NOMO-1 (cell line): Measurements from ENCODE around the gene PGRMC1.
A peak's percentile ranks its signal among the peaks of the same experiment; 100 is the strongest.
"Not testable (repeated sequence)": the region's sequence is repeated elsewhere in the genome, so short reads cannot be mapped to it uniquely, and the experiment has no call there.

Experiments used
- DNase-seq, 2 experiments: peaks; one replicate each; lab custom pipeline; 2025; ENCODE audit not compliant: unreplicated experiment in 2 of 2; lab: John Stamatoyannopoulos, UW

The PGRMC1 gene

GRCh38 chrX:119235872-119236622, at the start of gene PGRMC1:
Gene PGRMC1 (plus strand): TSS chrX:119236285. CDS start chrX:119236364, 79 bp downstream.
- DNase-seq, result peak; percentile 47 to 73

DNA sequence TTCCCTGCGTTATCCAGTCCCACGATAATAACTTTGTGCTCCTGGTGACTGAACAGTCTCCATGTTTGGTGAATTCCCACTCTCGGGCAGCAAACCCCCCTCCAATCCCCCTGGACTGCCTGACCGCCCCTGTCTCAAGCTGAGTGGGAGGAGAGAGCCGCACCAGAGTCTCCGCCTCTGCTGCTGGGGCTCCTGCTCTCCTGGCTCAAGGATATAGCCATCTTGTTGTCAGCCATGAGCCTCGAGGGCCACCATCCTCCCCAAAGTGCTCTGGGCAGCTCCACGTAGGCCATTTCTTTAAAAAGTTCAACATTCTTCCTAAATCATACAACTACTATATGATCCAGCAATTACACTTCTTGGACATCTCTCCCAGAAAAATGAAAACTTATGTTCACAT, 49.3 kb upstream of the PGRMC1 start:
- no peak for DNase-seq

DNA sequence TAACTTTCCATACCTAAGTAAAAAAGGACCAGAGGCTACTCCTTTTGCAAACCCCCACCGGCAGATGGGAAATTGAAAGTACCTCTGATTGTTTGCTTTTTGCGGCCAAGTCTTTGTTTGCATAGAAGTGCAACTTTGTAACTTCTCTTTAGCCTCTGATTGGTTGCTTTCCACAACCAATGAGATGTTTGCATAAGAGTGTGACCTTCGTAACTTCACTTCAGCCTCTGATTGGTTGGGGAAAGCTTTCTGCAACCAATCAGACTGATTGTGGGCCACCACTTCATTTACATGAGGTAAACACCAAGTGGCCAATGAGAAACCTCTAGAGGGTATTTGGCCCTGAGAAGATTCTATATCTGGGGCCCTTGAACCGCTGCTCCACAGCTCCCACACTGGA, 48.8 kb upstream of the PGRMC1 start:
- no peak for DNase-seq

GRCh38 chrX:119189115-119189514, 47.0 kb upstream of the PGRMC1 start:
- no peak for DNase-seq

DNA sequence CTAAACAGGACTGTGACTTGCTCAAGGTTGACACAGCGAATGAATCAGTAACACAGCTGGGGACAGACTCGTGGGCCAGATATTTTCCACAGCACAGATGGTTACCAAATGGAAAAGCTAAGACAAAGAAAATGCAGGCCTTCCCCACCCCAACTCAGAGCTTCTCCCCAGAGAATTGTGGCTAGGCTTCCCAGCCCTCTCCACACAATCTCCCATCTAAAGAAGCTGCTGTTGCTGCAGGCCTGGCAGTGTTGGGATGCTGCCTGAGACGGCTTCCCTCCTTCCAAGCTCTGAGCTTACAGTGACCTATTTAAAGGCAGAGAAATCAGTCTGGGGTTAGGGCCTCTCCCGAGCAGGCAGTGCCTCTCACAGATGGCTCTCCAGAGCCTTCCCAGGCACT, 46.5 kb upstream of the PGRMC1 start:
- no peak for DNase-seq

GRCh38 chrX:119190091-119190681, 45.9 kb upstream of the PGRMC1 start:
- DNase-seq, result no peak

DNA sequence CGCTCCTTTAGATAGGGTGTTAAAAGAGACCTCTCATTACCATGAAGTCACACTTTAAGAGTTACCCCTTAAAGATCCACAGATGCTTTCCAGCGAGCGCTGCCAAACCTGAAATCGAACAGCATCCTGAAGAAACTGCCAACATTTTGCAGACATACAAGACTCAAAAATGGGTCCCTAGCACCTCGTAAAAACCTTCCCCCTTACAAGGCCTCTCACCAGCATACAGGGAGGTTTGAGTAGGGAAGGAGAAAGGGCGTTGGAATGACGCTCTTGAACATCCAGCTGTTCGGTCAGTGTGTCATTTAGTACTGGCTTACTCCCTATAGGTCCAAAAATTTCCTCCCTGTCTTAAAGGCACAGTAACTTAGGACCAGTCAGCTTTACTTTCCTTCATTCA, 45.3 kb upstream of the PGRMC1 start:
- DNase-seq, result no peak

DNA sequence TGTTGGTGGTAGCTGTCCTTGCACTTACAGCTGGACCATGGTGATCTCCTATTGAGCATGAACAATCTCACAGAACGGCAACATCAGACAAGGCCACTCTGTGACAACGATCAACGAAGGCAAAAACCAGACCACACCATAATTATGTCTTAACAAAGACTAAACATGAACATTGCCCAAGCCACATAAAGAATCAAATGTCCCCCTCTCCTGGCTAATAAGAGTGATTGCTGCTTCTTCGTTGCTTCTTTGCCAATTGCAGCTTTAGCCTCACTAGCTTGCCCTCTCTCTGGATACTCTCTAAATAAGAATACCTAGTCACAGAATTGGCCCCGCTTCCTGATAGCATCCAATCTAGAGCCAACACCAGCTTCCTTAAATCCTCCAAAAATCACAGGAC, 41.5 kb upstream of the PGRMC1 start:
- DNase-seq, result peak in 1 of 2 experiments; percentile 11

DNA sequence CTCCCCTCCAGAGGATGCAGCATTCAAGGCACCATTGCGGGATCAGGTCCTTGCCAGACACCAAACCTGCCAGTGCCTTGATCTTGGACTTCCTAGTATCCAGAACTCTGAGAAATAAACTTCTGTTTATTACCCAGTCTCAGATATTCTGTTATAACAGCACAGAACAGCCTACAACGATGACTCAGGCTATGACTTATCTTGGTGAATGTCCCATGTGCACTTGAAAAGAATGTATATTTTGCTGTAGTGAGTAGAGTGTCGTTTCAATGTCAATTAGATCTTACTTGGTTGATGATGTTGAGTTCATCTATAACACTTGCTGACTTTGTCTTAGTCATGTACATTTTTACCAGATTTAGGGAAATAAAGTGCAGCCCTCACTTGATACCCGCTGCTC, 34.5 kb upstream of the PGRMC1 start:
- DNase-seq, result no peak

DNA sequence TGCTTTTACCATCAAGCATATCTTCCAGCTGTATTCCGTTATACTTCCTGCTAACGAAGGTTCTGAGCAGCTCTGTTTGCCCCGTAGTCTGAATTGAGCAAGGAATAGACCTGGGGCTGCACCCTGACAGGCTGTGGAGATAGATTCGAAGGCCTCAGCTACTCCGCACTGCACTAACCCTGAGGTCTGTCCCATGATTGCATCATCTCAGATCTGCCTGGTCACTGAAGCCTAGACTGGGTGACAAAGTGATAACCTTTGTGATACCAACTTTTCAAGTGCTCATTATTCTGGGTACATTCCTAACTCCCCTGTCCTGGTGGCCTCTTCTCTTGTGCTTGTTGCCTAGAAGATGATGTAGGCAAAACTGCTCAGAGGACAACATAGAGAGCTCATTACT, 29.9 kb upstream of the PGRMC1 start:
- no peak for DNase-seq

GRCh38 chrX:119207483-119207882, 28.6 kb upstream of the PGRMC1 start:
- DNase-seq, result not testable (repeated sequence)

DNA sequence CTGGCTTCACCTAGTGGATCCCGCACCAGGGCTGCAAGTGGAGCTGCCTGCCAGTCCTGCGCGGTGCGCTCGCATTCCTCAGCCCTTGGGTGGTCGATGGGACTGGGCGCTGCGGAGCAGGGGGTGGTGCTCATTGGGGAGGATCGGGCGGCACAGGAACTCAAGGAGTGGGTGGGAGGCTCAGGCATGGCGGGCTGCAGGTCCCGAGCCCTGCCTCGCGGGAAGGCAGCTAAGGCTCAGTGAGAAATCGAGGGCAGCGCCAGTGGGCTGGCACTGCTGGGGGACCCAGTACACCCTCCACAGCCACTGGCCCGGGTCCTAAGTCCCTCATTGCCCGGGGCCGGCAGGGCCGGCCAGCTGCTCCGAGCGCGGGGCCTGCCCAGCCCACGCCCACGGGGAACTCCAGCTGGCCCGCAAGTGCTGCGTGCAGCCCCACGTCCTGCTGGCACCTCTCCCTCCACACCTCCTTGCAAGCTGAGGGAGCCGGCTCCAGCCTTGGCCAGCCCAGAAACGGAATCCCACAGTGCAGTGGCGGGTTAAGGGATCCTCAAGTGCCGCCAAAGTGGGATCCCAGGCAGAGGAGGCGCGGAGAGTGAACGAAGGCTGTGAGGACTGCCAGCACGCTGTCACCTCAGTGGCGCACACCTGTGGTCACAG, 27.6 kb upstream of the PGRMC1 start:
- DNase-seq, result no peak

DNA sequence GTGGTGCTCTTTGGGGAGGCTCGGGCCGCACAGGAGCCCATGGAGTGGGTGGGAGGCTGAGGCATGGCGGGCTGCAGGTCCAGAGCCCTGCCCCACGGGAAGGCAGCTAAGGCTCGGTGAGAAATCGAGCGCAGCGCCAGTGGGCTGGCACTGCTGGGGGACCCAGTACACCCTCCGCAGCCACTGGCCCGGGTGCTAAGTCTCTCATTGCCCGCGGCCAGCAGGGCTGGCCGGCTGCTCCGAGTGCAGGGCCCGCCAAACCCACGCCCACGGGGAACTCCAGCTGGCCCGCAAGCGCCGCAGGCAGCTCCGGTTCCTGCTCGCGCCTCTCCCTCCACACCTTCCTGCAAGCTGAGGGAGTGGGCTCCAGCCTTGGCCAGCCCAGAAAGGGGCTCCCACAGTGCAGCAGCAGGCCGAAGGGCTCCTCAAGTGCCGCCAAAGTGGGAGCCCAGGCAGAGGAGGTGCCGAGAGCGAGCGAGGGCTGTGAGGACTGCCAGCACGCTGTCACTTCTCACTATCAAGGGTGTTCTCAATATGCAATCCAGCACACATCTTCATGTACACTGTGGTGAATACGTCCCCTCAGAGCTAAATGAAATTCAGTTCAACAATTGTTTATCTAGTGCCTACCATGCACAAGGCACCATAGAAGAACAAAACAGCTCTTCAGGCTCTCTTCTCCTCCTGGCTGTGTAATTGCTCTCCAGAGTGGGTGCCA, 25.0 kb upstream of the PGRMC1 start:
- DNase-seq, result not testable (repeated sequence)

DNA sequence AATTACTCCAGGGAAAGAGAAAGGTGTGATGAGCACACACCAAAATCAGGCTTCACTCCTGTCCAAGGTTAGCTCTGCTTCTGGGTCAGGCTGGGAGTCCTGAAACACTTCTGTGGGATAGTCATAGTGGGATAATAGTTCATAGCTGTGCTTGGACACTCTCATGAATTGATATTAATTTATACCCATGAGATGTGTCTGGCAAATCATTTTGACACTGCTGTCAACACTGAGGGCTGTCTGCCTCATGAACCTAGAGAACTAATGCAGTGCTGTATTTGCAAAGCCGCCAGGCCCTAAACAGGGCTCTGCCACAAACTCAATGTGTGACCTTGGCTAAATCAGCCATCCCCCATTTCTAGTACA, 24.5 kb upstream of the PGRMC1 start:
- no peak for DNase-seq

- no peak for DNase-seq
Observed at GRCh38 chrX:119218198-119218597, 17.9 kb upstream of the PGRMC1 start.

- no peak for DNase-seq
Observed at GRCh38 chrX:119222932-119223331, 13.2 kb upstream of the PGRMC1 start.

DNA sequence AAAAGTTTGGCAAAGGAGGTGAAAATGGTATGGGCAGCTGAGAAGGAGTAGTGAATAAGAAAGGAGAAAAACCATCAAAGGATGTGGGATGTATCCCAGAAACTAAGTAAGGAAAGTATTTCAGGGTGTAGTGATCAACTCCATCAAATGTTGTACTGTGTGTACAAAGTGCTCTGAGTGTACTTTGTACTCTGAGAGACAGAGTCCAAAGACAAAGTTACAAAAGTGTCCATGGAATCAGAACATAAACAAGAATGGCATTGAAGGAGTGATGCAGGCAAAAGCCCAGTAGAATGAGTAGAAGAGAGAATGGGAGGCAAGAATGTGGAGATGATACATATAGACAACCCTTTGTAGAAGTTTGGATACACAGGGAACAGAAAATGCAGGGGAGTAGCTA, 12.3 kb upstream of the PGRMC1 start:
- no peak for DNase-seq

DNA sequence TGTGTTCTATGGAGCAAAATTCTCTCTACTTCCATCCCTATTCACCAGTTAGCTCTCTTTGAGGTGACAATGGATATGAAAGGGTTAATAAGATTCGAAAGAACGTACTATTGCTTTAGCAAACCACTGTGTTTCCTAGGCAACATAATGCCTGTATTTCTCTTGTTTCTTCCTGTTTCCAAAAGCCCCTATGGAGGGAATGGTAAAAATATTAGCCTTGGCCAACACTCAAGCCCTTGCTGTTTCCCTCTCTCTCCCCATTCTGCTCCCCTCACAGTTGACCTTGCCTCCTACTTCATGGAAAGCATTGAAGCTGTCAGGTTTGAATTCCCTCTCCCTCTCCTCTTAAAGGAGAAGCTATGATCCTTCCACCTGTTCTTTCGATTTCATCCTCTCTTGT, 9.6 kb upstream of the PGRMC1 start:
- peak in 1 of 2 experiments; percentile 32 for DNase-seq

DNA sequence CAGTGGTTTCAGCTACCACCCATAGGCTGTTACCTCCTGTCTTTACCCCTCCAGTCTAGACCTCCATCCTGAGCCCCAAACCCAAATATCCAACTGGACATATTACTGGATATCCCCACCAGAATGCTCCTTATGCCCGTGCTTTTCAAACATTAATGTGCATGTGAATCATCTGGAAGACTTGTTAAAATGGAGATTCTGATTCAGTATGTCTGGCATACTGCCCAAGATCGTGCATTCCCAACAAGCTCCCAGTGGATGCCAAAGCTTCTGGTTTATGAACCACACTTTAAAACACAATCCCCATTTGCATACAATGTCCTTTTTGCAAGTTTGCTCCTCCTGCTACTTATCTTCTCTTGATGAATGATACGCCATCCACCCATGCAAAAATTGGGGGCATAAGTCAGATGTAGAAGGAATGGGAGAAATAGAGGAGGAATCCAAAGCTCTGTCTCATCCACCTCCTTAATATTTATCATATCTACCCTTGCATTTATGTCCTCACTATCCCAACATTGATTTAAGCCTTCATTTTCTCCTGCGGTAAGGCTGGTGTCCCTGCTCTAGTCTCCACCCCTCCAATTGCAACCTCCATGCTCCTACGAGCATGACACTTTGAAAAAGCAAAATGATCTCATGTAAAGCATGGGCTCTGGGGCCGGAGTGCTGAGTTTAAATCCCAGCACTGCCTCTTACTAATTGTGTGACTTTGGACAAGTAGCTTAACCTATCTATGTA, 7.4 kb upstream of the PGRMC1 start:
- DNase-seq, result no peak

DNA sequence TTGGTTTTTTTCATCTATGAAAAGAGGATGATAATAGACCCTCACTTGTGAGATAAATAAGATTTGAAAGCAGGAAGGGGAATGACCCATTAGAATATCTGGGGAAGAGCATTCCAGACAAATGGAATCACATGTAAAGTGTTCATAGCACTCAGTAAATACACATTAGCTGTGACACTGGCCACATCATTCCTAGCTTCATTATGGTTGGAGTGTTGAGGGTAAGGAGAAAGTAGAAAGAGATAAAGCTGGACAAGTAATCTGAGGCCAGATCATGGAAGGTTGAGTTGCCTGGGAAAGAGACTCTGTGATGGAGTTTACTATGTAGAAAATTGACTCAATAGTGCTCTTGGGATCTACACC, 6.9 kb upstream of the PGRMC1 start:
- no peak for DNase-seq

GRCh38 chrX:119230850-119231249, 5.2 kb upstream of the PGRMC1 start:
- DNase-seq, result no peak
